NCI-H748 treated with DMSO at 0.1 percent for 48 hours (cell line): ENCODE data around the gene GPR37.

Source experiments
- DNase-seq: peaks from one replicate; lab custom pipeline; 2025; lab: John Stamatoyannopoulos, UW

GPR37 gene, protein sequence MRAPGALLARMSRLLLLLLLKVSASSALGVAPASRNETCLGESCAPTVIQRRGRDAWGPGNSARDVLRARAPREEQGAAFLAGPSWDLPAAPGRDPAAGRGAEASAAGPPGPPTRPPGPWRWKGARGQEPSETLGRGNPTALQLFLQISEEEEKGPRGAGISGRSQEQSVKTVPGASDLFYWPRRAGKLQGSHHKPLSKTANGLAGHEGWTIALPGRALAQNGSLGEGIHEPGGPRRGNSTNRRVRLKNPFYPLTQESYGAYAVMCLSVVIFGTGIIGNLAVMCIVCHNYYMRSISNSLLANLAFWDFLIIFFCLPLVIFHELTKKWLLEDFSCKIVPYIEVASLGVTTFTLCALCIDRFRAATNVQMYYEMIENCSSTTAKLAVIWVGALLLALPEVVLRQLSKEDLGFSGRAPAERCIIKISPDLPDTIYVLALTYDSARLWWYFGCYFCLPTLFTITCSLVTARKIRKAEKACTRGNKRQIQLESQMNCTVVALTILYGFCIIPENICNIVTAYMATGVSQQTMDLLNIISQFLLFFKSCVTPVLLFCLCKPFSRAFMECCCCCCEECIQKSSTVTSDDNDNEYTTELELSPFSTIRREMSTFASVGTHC

GRCh38 chr7:124765401-124766352 lies at the start of gene GPR37:
TSS of gene GPR37 (minus strand) at chr7:124765792. CDS start at chr7:124764976, 816 bp downstream.
- DNase-seq, result peak; percentile 58

DNA sequence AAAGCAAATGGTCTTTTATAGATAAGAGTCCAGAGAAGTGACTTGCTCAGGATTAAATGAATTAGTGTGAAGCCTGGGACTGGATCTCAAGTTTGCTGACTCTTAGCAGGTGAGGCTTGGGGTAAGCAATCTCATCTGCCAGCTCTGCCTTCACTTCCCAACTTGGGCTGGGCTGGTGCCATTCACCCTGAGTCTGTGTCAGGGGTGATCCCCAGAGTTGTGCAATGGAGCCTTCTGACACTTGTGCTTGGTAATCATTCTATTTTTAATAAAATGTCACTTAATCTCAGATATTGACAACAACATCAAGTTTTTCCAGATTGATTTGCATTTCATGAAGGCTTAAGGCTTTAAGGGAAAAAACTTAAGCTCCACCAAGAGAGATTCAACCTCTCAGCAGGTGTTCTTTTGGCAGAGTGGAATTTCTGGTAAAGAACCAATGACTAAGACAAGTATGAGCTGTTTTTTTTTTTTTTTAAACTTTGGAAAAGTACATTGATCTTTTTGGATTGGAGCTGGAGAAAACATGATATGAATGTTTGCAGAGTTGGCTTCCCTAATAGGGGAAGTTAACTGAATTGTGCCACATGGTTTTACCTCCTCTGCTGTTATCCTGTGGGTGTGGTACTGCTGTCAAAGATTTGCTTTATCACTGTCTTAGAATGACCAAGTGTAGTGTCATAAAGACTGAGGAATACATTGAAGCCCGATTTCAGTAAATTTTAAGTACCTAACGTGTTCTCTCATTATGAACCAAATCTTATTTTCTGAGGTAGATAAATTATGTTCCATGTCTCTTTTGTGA lies 48.6 kb upstream of the GPR37 start:
- no peak for DNase-seq

DNA sequence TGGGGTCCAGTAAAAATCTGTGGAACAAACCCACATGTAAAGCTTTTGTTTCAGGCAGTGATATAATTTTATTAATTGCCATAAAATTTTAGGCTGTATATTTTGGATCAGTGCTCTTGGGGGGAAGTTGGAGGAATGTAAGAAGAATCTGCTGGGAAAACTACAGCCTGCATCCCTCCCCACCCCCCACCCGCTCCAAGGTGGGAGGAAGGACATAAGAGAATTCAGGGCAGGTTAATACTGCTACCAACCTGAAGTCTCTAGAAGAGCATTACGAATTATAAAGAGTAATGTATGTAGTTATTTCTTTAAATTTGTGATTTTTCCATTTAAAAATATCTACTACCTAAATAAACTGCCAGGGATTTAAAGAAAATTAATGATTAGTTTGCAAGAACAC lies 47.2 kb upstream of the GPR37 start:
- DNase-seq, result no peak

DNA sequence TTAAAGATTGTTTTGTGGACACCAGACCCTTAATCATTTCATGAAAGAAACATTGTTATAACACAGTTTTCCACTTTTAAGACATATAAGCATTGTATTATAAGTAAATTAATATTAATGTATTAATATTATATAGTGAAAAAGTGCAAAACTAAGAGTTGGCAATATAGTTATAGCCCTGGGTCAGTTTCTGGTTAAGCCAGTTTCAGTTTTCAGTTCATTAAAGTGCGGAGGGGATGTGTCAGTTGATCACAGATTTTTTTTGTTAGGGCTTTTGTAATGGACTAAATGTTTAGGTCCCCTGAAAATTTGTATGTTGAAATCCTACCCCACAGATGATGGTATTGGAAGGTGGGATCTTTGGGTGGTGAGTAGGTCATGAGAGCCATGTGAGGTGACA lies 45.7 kb upstream of the GPR37 start:
- no peak for DNase-seq

- no peak for DNase-seq
These were observed 45.0 kb upstream of the GPR37 start for GRCh38 chr7:124810605-124811004.

- no peak for DNase-seq
These were observed 42.6 kb upstream of the GPR37 start for GRCh38 chr7:124808206-124808605.

DNA sequence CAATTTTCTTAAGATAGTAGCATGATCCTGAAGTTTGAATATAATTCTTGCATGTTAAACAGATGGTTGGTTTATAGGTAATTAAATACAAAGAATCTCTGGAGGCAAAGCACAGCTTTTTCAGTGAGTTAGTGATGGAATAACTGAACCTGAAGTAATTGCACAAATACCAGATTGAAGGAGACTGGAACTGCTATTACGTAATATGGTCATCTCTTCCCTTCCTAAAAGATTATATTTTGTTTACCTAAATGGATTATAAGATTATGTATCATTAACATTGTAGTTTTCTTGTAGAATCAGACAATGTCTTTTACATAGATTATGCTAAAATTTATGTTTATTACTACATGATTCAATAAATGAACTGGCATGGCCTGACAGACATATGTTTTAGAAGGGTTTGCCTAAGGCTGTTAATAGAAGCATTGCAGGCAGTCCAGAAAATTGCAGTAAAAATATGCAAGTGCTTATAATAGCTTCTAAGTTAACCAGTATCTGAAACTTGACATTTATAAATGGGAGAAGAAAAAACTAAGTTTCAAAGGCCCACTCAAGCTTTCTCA lies 35.8 kb upstream of the GPR37 start:
- no peak for DNase-seq

- DNase-seq, result no peak
These were observed 34.8 kb upstream of the GPR37 start for GRCh38 chr7:124800386-124800785.

DNA sequence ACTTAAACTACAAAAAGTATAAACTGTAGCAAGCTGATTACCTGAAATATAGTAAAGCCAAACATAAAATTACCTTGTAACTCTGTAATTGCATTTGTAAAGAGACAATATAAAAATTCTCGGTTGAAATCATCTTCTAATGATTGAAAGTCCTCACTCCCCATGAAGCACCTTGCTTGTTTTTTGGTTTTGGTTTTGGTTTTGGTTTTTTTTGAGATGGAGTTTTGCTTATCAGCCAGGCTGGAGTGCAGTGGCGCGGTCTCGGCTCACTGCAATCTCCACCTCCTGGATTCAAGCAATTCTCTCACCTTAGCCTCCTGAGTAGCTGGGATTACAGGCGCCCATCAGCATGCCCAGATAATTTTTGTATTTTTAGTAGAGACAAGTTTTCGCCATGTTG lies 33.9 kb upstream of the GPR37 start:
- no peak for DNase-seq

DNA sequence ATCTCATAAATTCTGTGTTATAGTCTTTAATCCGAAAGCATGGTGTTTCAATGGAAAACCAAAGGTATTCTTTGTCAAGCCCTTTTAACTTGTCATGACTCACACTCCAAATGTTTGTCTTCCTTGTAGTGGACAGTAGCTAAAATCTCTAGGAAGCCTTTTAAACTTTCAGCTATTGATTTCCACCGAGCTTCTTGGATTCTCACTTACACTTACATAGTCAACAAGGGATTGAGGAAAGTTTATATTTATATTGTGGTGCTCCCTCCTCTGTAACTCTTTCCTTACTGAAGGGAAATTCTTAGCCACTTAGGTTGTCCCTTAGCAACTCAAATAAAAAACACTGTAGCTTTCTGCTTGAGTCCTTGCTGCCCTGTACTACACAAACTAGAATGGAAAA lies 31.2 kb upstream of the GPR37 start:
- no peak for DNase-seq

- DNase-seq, result no peak
These were observed 27.1 kb upstream of the GPR37 start for GRCh38 chr7:124792696-124793095.

GRCh38 chr7:124792002-124792401 lies 26.4 kb upstream of the GPR37 start:
- no peak for DNase-seq

DNA sequence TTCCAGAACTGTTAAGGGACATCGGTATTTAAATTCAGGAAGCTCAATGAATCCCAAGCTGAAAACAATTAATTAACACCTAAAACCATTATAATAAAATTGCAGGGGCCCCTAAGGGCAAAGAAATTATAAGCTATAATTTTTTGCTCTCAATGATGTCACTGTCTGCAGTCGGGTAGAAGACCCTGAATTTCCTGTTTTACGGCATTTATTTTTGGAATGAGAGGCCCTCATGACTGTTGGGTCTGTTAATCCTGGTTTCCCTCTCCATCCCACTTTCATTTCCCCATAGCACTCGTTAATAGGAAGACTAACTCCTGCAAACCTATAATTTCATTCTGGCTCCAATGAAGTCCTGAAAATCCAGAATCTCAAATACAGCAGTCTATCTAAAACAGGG lies 25.8 kb upstream of the GPR37 start:
- DNase-seq, result no peak

- DNase-seq, result no peak
These were observed 25.1 kb upstream of the GPR37 start for GRCh38 chr7:124790645-124791044.

DNA sequence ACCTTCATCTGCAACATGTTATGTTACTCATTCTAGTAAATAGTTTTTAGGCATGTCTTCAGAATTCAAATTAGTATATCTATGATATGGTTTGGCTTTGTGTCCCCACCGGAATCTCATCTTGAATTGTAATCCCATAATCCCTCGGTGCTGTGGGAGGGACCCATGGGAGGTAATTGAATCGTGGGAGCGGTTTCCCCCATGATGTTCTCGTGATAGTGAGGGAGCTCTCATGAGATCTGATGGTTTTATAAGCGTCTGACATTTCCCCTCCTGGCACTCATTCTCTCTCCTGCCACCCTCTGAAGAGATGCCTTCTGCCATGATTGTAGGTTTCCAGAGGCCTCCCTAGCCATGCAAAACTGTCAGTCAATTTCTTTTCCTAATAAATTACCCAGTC lies 20.4 kb upstream of the GPR37 start:
- DNase-seq, result no peak

- peak; percentile 43 for DNase-seq
These were observed 19.6 kb upstream of the GPR37 start for GRCh38 chr7:124784879-124785818.

GRCh38 chr7:124783271-124783670 lies 17.7 kb upstream of the GPR37 start:
- no peak for DNase-seq

DNA sequence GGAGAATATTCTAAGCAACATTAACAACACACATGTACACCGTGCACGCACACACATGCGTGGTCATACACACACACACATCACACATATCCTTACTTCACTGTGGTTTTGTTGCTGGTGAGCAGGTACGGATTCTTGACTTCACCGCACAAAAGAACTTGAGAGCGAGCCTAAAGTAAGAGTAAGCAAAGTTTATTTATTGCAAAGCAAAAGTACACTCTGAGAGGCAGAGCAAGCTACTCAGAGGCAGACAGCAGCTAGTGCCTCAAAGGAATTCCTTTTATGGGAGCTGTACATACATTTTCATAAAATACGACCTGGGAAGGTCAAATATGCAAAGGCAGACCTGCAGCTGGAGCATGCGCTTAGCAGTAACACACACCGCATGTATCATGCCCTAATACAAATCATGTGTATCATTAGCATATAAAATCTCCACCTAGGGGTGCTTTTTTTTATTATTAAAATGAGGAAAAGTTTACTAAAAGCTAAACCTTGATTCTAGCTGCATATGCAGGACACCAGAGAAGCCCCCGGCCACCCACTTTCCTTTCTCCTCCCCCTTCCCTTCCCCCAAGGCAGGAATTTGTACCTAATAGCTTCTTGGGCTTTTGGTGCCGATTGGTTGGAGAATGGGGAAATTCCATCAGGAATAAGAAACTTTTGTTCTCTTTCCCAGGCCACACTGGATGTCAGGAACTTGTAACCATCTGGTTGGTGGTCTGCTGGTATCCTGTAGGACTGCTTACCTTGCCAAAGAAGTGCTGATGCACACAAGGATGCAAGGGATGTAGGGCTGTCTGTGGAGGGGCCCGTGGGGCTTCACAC lies 16.5 kb upstream of the GPR37 start:
- no peak for DNase-seq

- DNase-seq, result no peak
These were observed 15.8 kb upstream of the GPR37 start for GRCh38 chr7:124781418-124781817.
